ENCODE data around the gene ESM1.

ESM1 gene

DNA sequence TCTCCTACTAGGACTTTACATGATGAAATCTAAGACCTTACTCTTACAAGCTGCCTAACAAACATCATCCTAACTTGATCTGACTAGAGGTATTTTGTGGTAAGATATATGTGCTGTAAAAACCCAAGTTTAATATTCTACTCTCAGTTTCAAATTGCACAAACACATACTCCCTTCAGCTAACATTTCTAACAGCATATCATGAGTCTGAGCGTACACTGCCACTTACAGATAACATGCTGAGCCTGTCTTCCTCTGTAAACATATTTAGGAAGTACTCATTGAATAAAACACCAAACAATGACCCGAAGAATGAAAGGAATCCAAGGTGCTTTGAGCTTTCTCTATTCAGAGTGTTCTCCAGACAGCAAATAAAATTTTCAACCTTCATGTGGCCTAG lies 7.9 kb upstream of the ESM1 start:
- TF ChIP-seq, protein P1, sequence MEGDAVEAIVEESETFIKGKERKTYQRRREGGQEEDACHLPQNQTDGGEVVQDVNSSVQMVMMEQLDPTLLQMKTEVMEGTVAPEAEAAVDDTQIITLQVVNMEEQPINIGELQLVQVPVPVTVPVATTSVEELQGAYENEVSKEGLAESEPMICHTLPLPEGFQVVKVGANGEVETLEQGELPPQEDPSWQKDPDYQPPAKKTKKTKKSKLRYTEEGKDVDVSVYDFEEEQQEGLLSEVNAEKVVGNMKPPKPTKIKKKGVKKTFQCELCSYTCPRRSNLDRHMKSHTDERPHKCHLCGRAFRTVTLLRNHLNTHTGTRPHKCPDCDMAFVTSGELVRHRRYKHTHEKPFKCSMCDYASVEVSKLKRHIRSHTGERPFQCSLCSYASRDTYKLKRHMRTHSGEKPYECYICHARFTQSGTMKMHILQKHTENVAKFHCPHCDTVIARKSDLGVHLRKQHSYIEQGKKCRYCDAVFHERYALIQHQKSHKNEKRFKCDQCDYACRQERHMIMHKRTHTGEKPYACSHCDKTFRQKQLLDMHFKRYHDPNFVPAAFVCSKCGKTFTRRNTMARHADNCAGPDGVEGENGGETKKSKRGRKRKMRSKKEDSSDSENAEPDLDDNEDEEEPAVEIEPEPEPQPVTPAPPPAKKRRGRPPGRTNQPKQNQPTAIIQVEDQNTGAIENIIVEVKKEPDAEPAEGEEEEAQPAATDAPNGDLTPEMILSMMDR (IDR thresholded peaks at IDR 0.05) = no peak

DNA sequence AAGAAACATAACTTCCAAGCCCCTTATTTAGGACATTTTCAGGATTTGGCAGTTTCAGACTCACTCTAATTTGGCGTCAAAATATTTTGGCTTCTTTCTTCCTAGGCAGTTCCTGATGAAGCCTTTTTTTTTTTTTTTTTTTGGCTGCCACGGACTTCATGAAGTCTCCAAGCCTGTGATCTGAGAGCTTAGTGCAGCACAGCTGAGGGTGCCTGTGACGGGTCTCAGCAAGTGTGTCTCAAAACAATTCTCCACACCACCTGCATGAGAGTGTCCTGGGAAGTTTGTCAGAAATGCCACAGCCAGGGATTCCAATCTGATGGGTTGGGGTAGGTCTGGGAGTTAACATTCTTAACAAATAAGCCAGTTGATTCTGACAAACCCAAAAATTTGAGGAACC lies 6.0 kb upstream of the ESM1 start:
- TF ChIP-seq, protein P1 (IDR thresholded peaks at IDR 0.05) = no peak

DNA sequence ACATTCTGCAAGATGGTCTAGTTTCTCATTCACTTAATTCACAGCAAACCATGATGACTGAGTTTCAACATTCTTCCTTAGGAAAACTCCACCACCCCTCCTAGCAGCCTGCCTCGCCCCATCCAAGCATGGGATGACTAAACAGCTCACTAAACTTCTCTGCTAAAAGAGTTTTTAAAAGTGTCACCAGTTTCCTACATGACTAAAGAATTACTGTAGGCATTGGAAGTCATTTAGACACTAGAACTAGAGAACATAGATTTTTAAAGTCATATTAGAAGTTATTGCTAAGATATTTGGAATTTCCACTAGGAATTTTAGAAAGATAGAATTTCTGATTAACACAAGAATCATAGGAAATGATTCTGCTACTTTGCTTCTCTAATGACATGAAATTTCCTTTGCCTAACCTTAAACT lies 5.5 kb upstream of the ESM1 start:
- TF ChIP-seq, protein P1 (IDR thresholded peaks at IDR 0.05) = no peak

DNA sequence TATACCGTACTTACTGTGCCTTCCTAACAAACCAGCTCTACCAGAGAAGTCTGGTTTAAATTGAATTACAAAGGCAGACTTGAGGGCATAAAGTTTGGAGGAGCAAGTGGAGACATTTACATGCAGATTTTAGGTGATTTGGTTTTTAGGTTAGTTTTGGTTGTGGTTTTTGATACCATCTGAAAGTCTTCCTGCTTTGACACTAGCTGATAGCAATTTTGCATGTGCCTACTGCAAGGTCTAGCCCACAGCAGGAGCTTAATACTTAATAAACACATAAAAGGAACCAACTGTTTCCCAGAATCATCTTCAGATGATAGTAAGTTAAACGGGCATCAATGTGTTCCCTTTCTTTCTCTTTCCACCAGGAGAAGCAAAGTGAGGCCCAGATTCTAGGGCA lies 3.4 kb upstream of the ESM1 start:
- TF ChIP-seq, protein P1 (IDR thresholded peaks at IDR 0.05) = no peak

DNA sequence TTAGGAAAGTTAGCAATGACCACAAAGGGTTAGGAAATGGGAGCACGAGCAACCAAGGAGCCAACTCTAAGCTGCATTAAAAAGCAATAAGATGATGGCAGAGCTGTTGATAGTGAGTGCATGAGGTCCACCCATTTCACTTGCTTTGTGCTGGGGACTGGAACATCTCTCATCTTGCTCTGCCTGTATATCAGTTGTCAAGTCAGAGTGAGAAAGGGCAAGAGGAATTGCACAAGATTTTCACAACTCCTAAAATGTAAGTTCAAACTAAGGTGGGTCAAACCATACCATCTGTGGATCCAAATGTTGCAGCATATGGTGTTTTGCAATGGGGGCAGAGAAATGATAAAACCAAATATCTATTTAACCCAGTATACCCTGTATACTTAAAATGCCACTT lies 2.8 kb upstream of the ESM1 start:
- TF ChIP-seq, protein P1 (IDR thresholded peaks at IDR 0.05) = no peak

DNA sequence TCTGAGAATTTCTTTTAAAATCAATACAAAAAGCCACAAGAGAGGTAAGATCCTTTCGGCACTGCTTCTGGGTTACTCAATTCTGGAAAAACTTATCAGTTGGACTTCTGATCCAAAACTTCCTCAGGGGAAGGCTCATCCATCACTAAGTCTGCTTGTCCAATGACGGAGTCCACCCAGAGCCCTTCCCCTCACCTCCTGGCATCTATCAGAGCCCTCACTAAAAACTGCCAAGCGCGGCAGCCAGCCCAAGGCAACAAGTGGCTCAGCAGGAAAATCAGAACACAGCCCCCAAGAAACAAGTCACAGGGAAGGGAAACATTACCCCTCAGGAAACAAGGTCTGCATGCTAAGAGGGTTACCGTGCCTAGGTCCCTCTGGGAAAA lies 869 bp upstream of the ESM1 start:
- TF ChIP-seq, protein P1 (IDR thresholded peaks at IDR 0.05) = no peak

DNA sequence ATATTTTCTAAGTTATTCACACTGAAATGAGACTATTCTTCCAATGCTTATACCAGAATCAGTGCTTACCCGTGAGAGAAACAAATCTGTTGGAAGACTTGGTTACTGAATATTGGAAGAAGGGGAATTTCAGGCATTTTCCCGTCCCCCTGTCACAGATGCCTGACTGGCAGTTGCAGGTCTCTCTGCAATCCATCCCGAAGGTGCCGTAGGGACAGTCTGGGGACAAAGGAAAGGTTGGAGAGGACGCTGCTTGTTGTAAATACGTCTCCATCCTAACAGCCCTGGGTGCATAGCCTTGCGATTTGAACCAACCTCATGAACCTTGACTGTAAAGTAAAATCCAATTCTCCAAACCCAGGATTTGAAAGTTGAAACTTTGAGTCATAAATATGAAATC lies 3.5 kb downstream of the ESM1 start:
- TF ChIP-seq, protein P1 (IDR thresholded peaks at IDR 0.05) = no peak

DNA sequence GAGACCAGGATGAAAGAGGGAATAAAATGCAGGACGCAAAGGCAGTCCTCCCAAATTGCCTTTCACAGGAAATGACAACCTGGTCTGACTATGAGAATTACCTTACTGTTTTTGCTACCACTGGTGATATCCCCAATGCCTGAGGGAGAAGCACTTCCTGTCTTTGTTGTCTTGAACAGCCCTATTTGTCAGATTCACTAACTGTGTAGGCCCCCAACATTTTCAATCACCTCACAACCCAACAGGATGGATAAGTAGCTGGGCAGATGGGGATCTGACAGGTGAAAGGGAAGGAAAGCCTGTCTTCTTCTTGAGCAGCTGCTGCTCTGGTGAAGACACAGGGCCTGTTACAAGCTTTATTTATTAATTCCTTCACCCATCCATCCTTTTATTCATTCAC lies 9.7 kb downstream of the ESM1 start:
- TF ChIP-seq, protein P1 (IDR thresholded peaks at IDR 0.05) = no peak
